ENCODE results near the gene MSI2.
"Not testable (repeated sequence)": the region's sequence is repeated elsewhere in the genome, so short reads cannot be mapped to it uniquely, and the experiment has no call there.

Gene MSI2

DNA sequence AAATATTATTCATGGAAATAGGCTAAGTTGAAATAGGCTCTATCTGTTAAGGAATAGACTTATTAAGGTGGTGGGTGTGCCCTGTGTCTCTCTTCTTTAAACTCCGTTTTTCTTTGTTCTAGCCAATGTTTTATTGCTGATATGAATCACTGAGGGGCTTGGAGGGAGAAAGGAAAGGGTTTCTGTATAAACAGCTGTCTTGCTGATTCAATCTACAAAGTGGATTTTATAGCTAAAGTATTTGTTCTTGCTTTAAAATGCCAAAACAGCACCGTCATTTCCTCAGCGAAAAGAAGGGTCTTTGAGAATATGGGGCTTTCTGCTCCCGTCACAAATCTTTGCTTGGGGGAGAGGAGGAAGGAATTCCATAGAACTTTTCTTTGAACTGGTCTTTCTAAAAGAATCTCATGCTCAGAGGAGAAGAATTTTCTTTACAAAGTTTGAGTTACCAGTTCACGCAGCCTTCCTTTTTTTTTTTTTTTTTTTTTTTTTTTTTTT, 39.3 kb downstream of the MSI2 start:
- no peak overlapping the region for H3K4me3 Mint-ChIP-seq
- H3K36me3 Mint-ChIP-seq, result peaks cover 34% of the 10 kb centered on the region
- H3K27ac Mint-ChIP-seq, result no peak overlapping the region
- ATAC-seq (ENCODE audit: low read depth) (no peak), DNase-seq (ENCODE audit: low spot score in 2 of 2) (no peak)
- peaks cover 15% of the 10 kb centered on the region for H3K4me1 Mint-ChIP-seq
- H3K27me3 Mint-ChIP-seq, result no peaks in the 10 kb centered on the region
- peaks cover 5% of the 10 kb centered on the region for H3K9me3 Mint-ChIP-seq

GRCh38 chr17:57296231-57296630, 39.9 kb downstream of the MSI2 start:
- Mint-ChIP-seq H3K27me3 (no peaks in the 10 kb centered on the region), H3K4me3 (no peak overlapping the region), H3K27ac (no peak overlapping the region), H3K36me3 (peaks cover 36% of the 10 kb centered on the region), H3K4me1 (peaks cover 16% of the 10 kb centered on the region), H3K9me3 (peaks cover 5% of the 10 kb centered on the region)
- ATAC-seq (ENCODE audit: low read depth), result no peak
- DNase-seq (ENCODE audit: low spot score in 2 of 2), result no peak

GRCh38 chr17:57299176-57299575, 42.9 kb downstream of the MSI2 start:
- Mint-ChIP-seq H3K36me3 (peaks cover 42% of the 10 kb centered on the region), H3K27ac (no peak overlapping the region), H3K9me3 (peaks cover 5% of the 10 kb centered on the region), H3K4me3 (no peak overlapping the region), H3K27me3 (no peaks in the 10 kb centered on the region), H3K4me1 (peaks cover 24% of the 10 kb centered on the region)
- DNase-seq (ENCODE audit: low spot score in 2 of 2) (no peak), ATAC-seq (ENCODE audit: low read depth) (no peak)

- not testable (repeated sequence) for H3K4me3 Mint-ChIP-seq; H3K27me3 Mint-ChIP-seq; H3K27ac Mint-ChIP-seq; DNase-seq (ENCODE audit: low spot score in 2 of 2); H3K9me3 Mint-ChIP-seq; ATAC-seq (ENCODE audit: low read depth)
- Mint-ChIP-seq H3K4me1 (peaks cover 20% of the 10 kb centered on the region), H3K36me3 (peaks cover 34% of the 10 kb centered on the region)
These were observed 44.3 kb downstream of the MSI2 start for GRCh38 chr17:57300592-57300991.

GRCh38 chr17:57302690-57303465, 46.6 kb downstream of the MSI2 start:
- ATAC-seq (ENCODE audit: low read depth) (no peak), DNase-seq (ENCODE audit: low spot score in 2 of 2) (no peak)
- H3K27ac Mint-ChIP-seq, result peak overlapping the region; percentile 52
- peaks cover 30% of the 10 kb centered on the region for H3K36me3 Mint-ChIP-seq
- peaks cover 23% of the 10 kb centered on the region for H3K4me1 Mint-ChIP-seq
- no peaks in the 10 kb centered on the region for H3K27me3 Mint-ChIP-seq
- no peak overlapping the region for H3K4me3 Mint-ChIP-seq
- H3K9me3 Mint-ChIP-seq, result peaks cover 3% of the 10 kb centered on the region

DNA sequence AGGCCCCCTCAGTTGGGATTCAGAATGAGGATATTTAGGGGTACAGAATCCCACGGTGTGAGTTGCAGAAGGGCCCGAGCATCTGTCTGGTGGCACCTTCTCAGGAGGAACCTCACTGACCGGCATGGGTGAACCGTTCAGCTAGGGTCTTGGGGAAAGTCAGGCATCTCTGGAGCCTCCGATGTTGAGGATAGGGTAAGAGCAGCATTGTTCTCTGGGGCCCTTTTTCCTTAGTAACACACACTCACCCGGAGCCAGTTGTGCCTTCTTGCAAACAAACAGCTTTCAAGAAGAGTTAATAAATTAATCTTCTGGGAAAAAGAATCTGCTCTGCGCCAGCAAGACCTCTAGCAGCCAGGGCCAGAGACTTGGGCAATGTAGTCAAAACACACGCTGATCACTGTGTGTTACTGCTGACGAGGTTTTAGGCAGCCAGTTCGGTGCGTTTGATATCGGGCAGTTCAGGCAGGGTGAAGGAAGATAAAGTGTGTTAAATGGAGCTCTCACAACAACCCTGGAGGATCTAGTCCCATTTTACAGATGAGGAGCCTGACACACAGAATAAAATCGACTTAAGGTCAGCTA, 48.9 kb downstream of the MSI2 start:
- Mint-ChIP-seq H3K9me3 (no peaks in the 10 kb centered on the region), H3K36me3 (peaks cover 28% of the 10 kb centered on the region), H3K4me3 (no peak overlapping the region), H3K27me3 (no peaks in the 10 kb centered on the region), H3K27ac (no peak overlapping the region), H3K4me1 (peaks cover 28% of the 10 kb centered on the region)
- DNase-seq (ENCODE audit: low spot score in 2 of 2) (no peak), ATAC-seq (ENCODE audit: low read depth) (no peak)

GRCh38 chr17:57305908-57306504, 49.7 kb downstream of the MSI2 start:
- H3K9me3 Mint-ChIP-seq, result no peaks in the 10 kb centered on the region
- H3K27me3 Mint-ChIP-seq, result no peaks in the 10 kb centered on the region
- ATAC-seq (ENCODE audit: low read depth), result no peak
- no peak for DNase-seq (ENCODE audit: low spot score in 2 of 2)
- no peak overlapping the region for H3K4me3 Mint-ChIP-seq
- peaks cover 21% of the 10 kb centered on the region for H3K36me3 Mint-ChIP-seq
- H3K27ac Mint-ChIP-seq, result no peak overlapping the region
- peaks cover 26% of the 10 kb centered on the region for H3K4me1 Mint-ChIP-seq

DNA sequence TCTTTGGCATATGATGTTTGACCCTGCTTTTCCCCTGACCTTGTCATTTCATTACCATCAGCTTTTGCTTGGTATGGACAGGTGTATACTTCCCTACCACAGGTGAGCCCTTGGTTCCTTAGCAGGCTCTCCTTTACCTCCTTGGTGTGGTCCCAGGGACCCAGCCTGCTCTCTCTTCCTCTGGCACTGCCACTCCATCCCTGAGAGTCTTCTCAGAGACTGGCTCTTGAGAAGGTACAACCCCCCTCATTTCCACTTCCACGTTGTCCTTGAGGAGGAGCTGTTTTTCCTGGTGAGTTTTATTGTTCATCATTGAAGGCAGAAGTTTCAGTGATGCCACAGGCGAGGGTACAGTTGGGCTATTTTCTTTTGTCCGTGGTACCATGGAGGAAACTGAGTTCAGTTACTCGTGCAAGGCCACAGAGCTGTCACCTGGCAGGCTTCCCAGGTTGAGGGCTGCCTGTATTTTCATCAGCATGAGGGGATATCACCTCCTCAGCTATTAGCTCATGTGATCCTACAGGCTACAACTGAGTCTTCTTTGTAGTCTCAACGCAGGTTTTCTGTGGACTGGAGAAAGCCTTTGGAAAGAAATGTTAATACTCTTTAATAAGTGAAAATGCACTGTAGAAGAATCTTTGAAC, 52.3 kb downstream of the MSI2 start:
- Mint-ChIP-seq H3K27me3 (no peaks in the 10 kb centered on the region), H3K4me1 (peaks cover 19% of the 10 kb centered on the region), H3K36me3 (peaks cover 17% of the 10 kb centered on the region), H3K9me3 (no peaks in the 10 kb centered on the region), H3K4me3 (no peak overlapping the region), H3K27ac (no peak overlapping the region)
- DNase-seq (ENCODE audit: low spot score in 2 of 2) (no peak), ATAC-seq (ENCODE audit: low read depth) (no peak)

DNA sequence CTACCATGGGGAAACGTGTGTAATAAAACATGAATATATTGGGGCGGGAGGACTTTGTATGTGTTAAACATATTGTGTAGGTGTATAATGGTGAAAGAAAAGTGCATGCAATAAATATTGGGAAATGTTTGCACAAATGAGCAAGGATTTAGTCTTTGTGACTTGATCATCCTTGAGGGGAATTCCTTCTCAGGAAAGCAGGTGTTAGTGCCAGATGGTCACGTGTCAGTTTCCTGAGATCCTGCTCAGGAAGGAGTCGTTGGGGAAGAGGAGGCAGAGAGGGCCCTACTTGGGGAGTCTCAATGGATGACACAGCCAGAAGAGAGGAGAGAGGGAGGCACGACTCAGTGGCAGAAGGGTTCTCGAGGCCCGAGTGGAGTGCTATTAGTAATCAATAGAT, 53.2 kb downstream of the MSI2 start:
- DNase-seq (ENCODE audit: low spot score in 2 of 2) (no peak), ATAC-seq (ENCODE audit: low read depth) (no peak)
- Mint-ChIP-seq H3K27ac (no peak overlapping the region), H3K4me3 (no peak overlapping the region), H3K4me1 (peaks cover 17% of the 10 kb centered on the region), H3K27me3 (no peaks in the 10 kb centered on the region), H3K36me3 (peaks cover 20% of the 10 kb centered on the region), H3K9me3 (no peaks in the 10 kb centered on the region)

DNA sequence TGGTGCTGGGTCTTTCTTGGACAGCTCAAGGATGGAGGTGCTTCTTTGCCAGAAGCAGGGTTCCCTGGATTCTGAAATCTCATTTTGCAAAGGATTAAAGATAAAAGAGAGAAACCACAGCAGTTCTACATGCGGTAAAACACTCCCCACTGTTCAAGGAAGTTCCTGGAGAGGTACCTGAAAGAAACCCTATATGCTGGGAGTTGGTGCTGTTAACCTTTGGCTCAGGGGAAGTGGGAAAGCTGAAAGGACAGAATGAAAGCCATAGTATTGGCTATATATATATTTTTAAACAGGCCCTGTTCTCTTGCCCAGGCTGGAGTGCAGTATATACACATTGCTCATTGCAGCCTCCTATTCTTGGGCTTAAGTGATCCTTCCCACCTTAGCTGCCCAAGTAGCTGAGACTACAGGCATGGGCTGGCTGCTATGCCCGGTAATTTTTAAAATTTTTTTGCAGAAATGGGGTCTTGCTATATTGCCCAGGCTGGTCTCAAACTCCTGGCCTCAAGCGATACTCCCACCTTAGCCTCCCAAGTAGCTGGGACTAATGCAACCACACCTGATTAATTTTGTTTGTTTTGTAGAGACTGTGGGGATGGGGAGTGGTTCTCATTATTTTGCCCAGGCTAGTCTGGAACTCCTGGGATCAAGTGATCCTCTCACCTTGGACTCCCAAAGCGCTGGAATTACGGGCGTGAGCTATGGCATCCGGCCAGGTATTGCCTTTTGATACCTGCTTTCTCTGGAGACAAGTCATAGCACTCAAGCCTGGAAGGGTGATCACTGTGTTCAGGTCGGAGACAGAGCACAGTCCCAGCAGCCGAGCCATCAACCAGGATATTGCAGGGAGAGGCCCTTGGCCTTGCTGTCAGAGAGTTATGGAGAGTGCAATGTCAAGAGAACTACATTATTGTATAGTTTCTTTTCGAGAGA, 55.2 kb downstream of the MSI2 start:
- H3K27ac Mint-ChIP-seq, result no peak overlapping the region
- ATAC-seq (ENCODE audit: low read depth), result no peak
- H3K36me3 Mint-ChIP-seq, result peaks cover 20% of the 10 kb centered on the region
- no peaks in the 10 kb centered on the region for H3K9me3 Mint-ChIP-seq
- H3K4me1 Mint-ChIP-seq, result peaks cover 16% of the 10 kb centered on the region
- no peak for DNase-seq (ENCODE audit: low spot score in 2 of 2)
- H3K4me3 Mint-ChIP-seq, result no peak overlapping the region
- no peaks in the 10 kb centered on the region for H3K27me3 Mint-ChIP-seq

DNA sequence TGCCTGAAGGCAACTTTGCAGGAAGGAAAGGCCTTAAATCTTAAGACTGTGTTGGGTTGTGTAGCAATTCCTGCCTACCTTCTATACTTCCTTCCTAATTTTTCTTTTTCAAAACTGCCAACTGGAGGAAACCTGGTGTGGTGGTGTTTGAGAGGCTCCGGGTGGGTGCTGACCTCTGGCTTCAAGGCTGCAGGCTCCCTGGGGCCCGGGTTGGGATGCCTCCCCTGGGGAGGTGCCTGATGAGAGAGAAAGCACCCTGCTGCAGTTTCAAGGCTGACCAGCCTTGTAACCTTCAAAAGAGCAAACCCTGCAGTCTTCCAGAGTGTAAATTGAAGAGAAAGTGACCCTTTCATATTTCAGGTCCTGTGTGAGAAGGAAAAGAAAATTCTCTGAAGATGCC, 55.9 kb downstream of the MSI2 start:
- Mint-ChIP-seq H3K27ac (no peak overlapping the region), H3K27me3 (no peaks in the 10 kb centered on the region), H3K36me3 (peaks cover 20% of the 10 kb centered on the region)

GRCh38 chr17:57313097-57313835, 56.9 kb downstream of the MSI2 start:
- Mint-ChIP-seq H3K27me3 (no peaks in the 10 kb centered on the region), H3K4me1 (peaks cover 16% of the 10 kb centered on the region), H3K9me3 (no peaks in the 10 kb centered on the region), H3K4me3 (no peak overlapping the region), H3K36me3 (peaks cover 16% of the 10 kb centered on the region), H3K27ac (no peak overlapping the region)
- no peak for DNase-seq (ENCODE audit: low spot score in 2 of 2)
- no peak for ATAC-seq (ENCODE audit: low read depth)

More for the DNA sequence above, 55.9 kb downstream of the MSI2 start:
- DNase-seq (ENCODE audit: low spot score in 2 of 2) (no peak), ATAC-seq (ENCODE audit: low read depth) (no peak)
- H3K9me3 Mint-ChIP-seq, result no peaks in the 10 kb centered on the region
- peaks cover 16% of the 10 kb centered on the region for H3K4me1 Mint-ChIP-seq
- H3K4me3 Mint-ChIP-seq, result no peak overlapping the region

All from memory B cell (primary cell).